WERI-Rb-1 (cell line): Measurements from ENCODE around the gene ALOX5AP.

ENCODE experiments used
- DNase-seq: peaks from one replicate; pipeline ENCODE4 v3.0.0-alpha.2; 2020
- H3K27ac ChIP-seq: fragments of 250-450 bp; sonication (Bioruptor Pico); 2 replicates; pipeline ENCODE4 v1.5.1; 2020; ENCODE audit warnings: mild to moderate bottlenecking, moderate library complexity
- H3K27me3 ChIP-seq: fragments of 250-450 bp; sonication (Bioruptor Pico); 2 replicates; pipeline ENCODE4 v1.5.1; 2021; ENCODE audit warnings: mild to moderate bottlenecking, low read depth, moderate library complexity; ENCODE audit not compliant: insufficient read depth, severe bottlenecking
- H3K36me3 ChIP-seq: fragments of 250-450 bp; sonication (Bioruptor Pico); 2 replicates; pipeline ENCODE4 v1.5.1; 2020; ENCODE audit warnings: mild to moderate bottlenecking, moderate library complexity
- H3K4me3 ChIP-seq: 2 replicates; pipeline ENCODE4 v1.5.1; 2011; ENCODE audit warnings: low read depth, mild to moderate bottlenecking, control low read depth, low read length
- H3K9me3 ChIP-seq: fragments of 250-450 bp; sonication (Bioruptor Pico); 2 replicates; pipeline ENCODE4 v1.5.1; 2021; ENCODE audit warnings: mild to moderate bottlenecking, moderate library complexity; ENCODE audit not compliant: severe bottlenecking
- CTCF ChIP-seq: IDR thresholded peaks from 2 replicates; pipeline ENCODE4 v1.5.1; 2011; ENCODE audit warnings: low read depth, mild to moderate bottlenecking, control low read depth, inconsistent platforms, low read length

Gene ALOX5AP

GRCh38 chr13:30736461-30737320, 1.3 kb downstream of the ALOX5AP start:
- H3K27ac ChIP-seq, result no peak overlapping the region
- H3K4me3 ChIP-seq, result no peak overlapping the region
- no peaks in the 10 kb centered on the region for H3K9me3 ChIP-seq
- no peak for DNase-seq
- H3K36me3 ChIP-seq, result no peaks in the 10 kb centered on the region
- no peaks in the 10 kb centered on the region for H3K27me3 ChIP-seq
- TF ChIP-seq CTCF, result no peak

GRCh38 chr13:30737511-30738337, 2.4 kb downstream of the ALOX5AP start:
- no peak for DNase-seq
- Histone ChIP-seq H3K9me3 (no peaks in the 10 kb centered on the region), H3K4me3 (no peak overlapping the region), H3K27ac (no peak overlapping the region), H3K36me3 (no peaks in the 10 kb centered on the region), H3K27me3 (no peaks in the 10 kb centered on the region)
- no peak for TF ChIP-seq CTCF

- Histone ChIP-seq H3K36me3 (no peaks in the 10 kb centered on the region), H3K4me3 (no peak overlapping the region), H3K27me3 (no peaks in the 10 kb centered on the region), H3K9me3 (no peaks in the 10 kb centered on the region), H3K27ac (no peak overlapping the region)
- DNase-seq, result no peak
- no peak for TF ChIP-seq CTCF
These were observed 3.3 kb downstream of the ALOX5AP start for GRCh38 chr13:30738526-30739236.

- Histone ChIP-seq H3K9me3 (no peaks in the 10 kb centered on the region), H3K27me3 (no peaks in the 10 kb centered on the region), H3K27ac (no peak overlapping the region), H3K36me3 (no peaks in the 10 kb centered on the region), H3K4me3 (no peak overlapping the region)
- TF ChIP-seq CTCF, result no peak
- DNase-seq, result no peak
These were observed 3.8 kb downstream of the ALOX5AP start for GRCh38 chr13:30739237-30739528.

- H3K4me3 ChIP-seq, result no peak overlapping the region
- no peaks in the 10 kb centered on the region for H3K27me3 ChIP-seq
- H3K9me3 ChIP-seq, result no peaks in the 10 kb centered on the region
- no peaks in the 10 kb centered on the region for H3K36me3 ChIP-seq
- H3K27ac ChIP-seq, result no peak overlapping the region
- DNase-seq, result no peak
- no peak for TF ChIP-seq CTCF
These were observed 4.7 kb downstream of the ALOX5AP start for GRCh38 chr13:30739761-30740642.
